ENCODE results near the gene TMEM244. TPM values are rescaled to one million over a fixed set of nuclear protein-coding genes. Genes with fewer than 3 reads are reported as not detected.

TMEM244 gene
- not detected in 5 replicates for total RNA-seq (2022; extraction: Qiagen RNA extraction; ENCODE audit: low read depth)

GRCh38 chr6:129860908-129861665 lies at the start of gene TMEM244:
Gene TMEM244, minus strand, starts transcription at chr6:129861315. Its CDS starts 127 bp downstream, at chr6:129861188.

Other genes with a start within 250 kb of the TMEM244 start
- gene ARHGAP18, start 151.1 kb downstream of the TMEM244 start, total RNA-seq (2022; extraction: Qiagen RNA extraction; ENCODE audit: low read depth), result 3.8 to 5.5 TPM (median 4.0 TPM) in 5 replicates
- 1.8 to 3.9 TPM (median 3.1 TPM) in 5 replicates for gene L3MBTL3, start 157.3 kb upstream of the TMEM244 start, total RNA-seq (2022; extraction: Qiagen RNA extraction; ENCODE audit: low read depth)

Data from A549 treated with ZK216348 at 1 μM for 4 hours (cell line).